ENCODE data around the gene ITGAD.

ITGAD gene

GRCh38 chr16:31371619-31372484 is 21.3 kb upstream of the ITGAD start:
- H3K9me3 ChIP-seq (ENCODE audit: control insufficient read depth, insufficient read depth, low read length) = no peaks in the 10 kb centered on the region
- H3K27me3 ChIP-seq (ENCODE audit: control insufficient read depth, insufficient read depth, low read length) = no peaks in the 10 kb centered on the region
- no peak overlapping the region for H3K4me3 ChIP-seq (ENCODE audit: low read depth, low read length)
- H3K9ac ChIP-seq (ENCODE audit: low read depth, low read length) = no peak overlapping the region
- no peaks in the 10 kb centered on the region for H3K36me3 ChIP-seq (ENCODE audit: control insufficient read depth, insufficient read depth, low read length)
- no peaks in the 10 kb centered on the region for H3K4me1 ChIP-seq (ENCODE audit: control insufficient read depth, insufficient read depth, low read length)

DNA sequence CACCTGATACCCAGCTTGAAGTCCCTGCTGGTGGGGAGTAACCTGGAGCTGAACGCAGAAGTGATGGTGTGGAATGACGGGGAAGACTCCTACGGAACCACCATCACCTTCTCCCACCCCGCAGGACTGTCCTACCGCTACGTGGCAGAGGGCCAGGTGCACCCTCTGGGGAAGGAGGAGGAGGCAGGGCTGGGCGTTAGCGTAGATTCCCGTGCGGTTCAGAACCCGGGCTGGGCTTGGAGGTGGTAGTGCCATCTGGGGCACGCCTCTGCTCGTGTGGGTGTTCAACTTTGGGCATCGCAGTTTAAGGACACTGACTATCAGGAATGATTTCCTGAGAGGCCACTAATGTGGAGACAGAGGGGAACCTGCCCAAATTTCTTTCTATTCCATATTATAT is 19.9 kb upstream of the ITGAD start:
- no peaks in the 10 kb centered on the region for H3K9me3 ChIP-seq (ENCODE audit: control insufficient read depth, insufficient read depth, low read length)
- no peaks in the 10 kb centered on the region for H3K4me1 ChIP-seq (ENCODE audit: control insufficient read depth, insufficient read depth, low read length)
- no peak overlapping the region for H3K4me3 ChIP-seq (ENCODE audit: low read depth, low read length)
- no peaks in the 10 kb centered on the region for H3K27me3 ChIP-seq (ENCODE audit: control insufficient read depth, insufficient read depth, low read length)
- H3K36me3 ChIP-seq (ENCODE audit: control insufficient read depth, insufficient read depth, low read length) = no peaks in the 10 kb centered on the region
- H3K9ac ChIP-seq (ENCODE audit: low read depth, low read length) = no peak overlapping the region

DNA sequence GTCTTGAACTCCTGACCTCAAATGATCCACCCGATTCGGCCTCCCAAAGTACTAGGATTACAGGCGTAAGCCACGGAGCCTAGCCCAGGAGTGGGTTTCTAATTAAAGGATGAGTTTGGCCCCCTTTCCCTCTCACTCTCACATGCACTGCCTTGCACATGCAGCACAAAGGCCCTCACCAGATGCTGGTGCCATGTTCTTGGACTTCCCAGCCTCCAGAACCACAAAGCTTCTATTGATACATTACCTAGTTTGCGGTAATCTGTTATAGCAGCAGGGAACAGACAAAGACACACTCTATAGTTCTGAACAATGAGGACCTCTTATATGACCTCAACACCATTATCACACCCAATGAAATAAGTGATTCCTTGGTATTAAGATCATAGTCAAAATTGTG is 17.9 kb upstream of the ITGAD start:
- H3K4me3 ChIP-seq (ENCODE audit: low read depth, low read length) = no peak overlapping the region
- no peaks in the 10 kb centered on the region for H3K36me3 ChIP-seq (ENCODE audit: control insufficient read depth, insufficient read depth, low read length)
- no peak overlapping the region for H3K9ac ChIP-seq (ENCODE audit: low read depth, low read length)
- H3K4me1 ChIP-seq (ENCODE audit: control insufficient read depth, insufficient read depth, low read length) = no peaks in the 10 kb centered on the region
- no peaks in the 10 kb centered on the region for H3K9me3 ChIP-seq (ENCODE audit: control insufficient read depth, insufficient read depth, low read length)
- H3K27me3 ChIP-seq (ENCODE audit: control insufficient read depth, insufficient read depth, low read length) = no peaks in the 10 kb centered on the region

DNA sequence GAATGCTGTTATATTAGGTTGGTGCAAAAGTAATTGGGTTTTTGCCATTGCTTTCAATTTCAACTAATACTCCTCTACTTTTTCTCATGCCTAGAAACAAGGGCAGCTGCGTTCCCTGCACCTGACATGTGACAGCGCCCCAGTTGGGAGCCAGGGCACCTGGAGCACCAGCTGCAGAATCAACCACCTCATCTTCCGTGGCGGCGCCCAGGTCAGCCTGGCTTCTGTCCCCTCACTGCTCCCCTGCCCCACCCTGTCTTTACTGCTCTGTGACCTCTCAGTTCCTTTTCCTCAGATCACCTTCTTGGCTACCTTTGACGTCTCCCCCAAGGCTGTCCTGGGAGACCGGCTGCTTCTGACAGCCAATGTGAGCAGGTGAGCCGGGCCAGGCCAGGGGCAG is 16.4 kb upstream of the ITGAD start:
- Histone ChIP-seq H3K36me3 (ENCODE audit: control insufficient read depth, insufficient read depth, low read length) (no peaks in the 10 kb centered on the region), H3K9me3 (ENCODE audit: control insufficient read depth, insufficient read depth, low read length) (no peaks in the 10 kb centered on the region), H3K27me3 (ENCODE audit: control insufficient read depth, insufficient read depth, low read length) (no peaks in the 10 kb centered on the region), H3K4me3 (ENCODE audit: low read depth, low read length) (no peak overlapping the region), H3K4me1 (ENCODE audit: control insufficient read depth, insufficient read depth, low read length) (no peaks in the 10 kb centered on the region), H3K9ac (ENCODE audit: low read depth, low read length) (no peak overlapping the region)

GRCh38 chr16:31377210-31377903 is 15.8 kb upstream of the ITGAD start:
- Histone ChIP-seq H3K9ac (ENCODE audit: low read depth, low read length) (no peak overlapping the region), H3K4me1 (ENCODE audit: control insufficient read depth, insufficient read depth, low read length) (no peaks in the 10 kb centered on the region), H3K36me3 (ENCODE audit: control insufficient read depth, insufficient read depth, low read length) (no peaks in the 10 kb centered on the region), H3K4me3 (ENCODE audit: low read depth, low read length) (no peak overlapping the region), H3K27me3 (ENCODE audit: control insufficient read depth, insufficient read depth, low read length) (no peaks in the 10 kb centered on the region), H3K9me3 (ENCODE audit: control insufficient read depth, insufficient read depth, low read length) (no peaks in the 10 kb centered on the region)

GRCh38 chr16:31380201-31380600 is 12.9 kb upstream of the ITGAD start:
- H3K36me3 ChIP-seq (ENCODE audit: control insufficient read depth, insufficient read depth, low read length) = no peaks in the 10 kb centered on the region
- H3K27me3 ChIP-seq (ENCODE audit: control insufficient read depth, insufficient read depth, low read length) = no peaks in the 10 kb centered on the region
- no peak overlapping the region for H3K9ac ChIP-seq (ENCODE audit: low read depth, low read length)

GRCh38 chr16:31382485-31383161 is 10.5 kb upstream of the ITGAD start:
- H3K4me1 ChIP-seq (ENCODE audit: control insufficient read depth, insufficient read depth, low read length) = no peaks in the 10 kb centered on the region
- H3K9me3 ChIP-seq (ENCODE audit: control insufficient read depth, insufficient read depth, low read length) = no peaks in the 10 kb centered on the region
- H3K4me3 ChIP-seq (ENCODE audit: low read depth, low read length) = no peak overlapping the region
- no peak overlapping the region for H3K9ac ChIP-seq (ENCODE audit: low read depth, low read length)
- H3K27me3 ChIP-seq (ENCODE audit: control insufficient read depth, insufficient read depth, low read length) = no peaks in the 10 kb centered on the region
- no peaks in the 10 kb centered on the region for H3K36me3 ChIP-seq (ENCODE audit: control insufficient read depth, insufficient read depth, low read length)

More at GRCh38 chr16:31380201-31380600, 12.9 kb upstream of the ITGAD start:
- Histone ChIP-seq H3K9me3 (ENCODE audit: control insufficient read depth, insufficient read depth, low read length) (no peaks in the 10 kb centered on the region), H3K4me3 (ENCODE audit: low read depth, low read length) (no peak overlapping the region), H3K4me1 (ENCODE audit: control insufficient read depth, insufficient read depth, low read length) (no peaks in the 10 kb centered on the region)

GRCh38 chr16:31385680-31386079 is 7.5 kb upstream of the ITGAD start:
- Histone ChIP-seq H3K4me1 (ENCODE audit: control insufficient read depth, insufficient read depth, low read length) (no peaks in the 10 kb centered on the region), H3K36me3 (ENCODE audit: control insufficient read depth, insufficient read depth, low read length) (no peaks in the 10 kb centered on the region), H3K9me3 (ENCODE audit: control insufficient read depth, insufficient read depth, low read length) (no peaks in the 10 kb centered on the region), H3K4me3 (ENCODE audit: low read depth, low read length) (no peak overlapping the region), H3K27me3 (ENCODE audit: control insufficient read depth, insufficient read depth, low read length) (no peaks in the 10 kb centered on the region), H3K9ac (ENCODE audit: low read depth, low read length) (no peak overlapping the region)

DNA sequence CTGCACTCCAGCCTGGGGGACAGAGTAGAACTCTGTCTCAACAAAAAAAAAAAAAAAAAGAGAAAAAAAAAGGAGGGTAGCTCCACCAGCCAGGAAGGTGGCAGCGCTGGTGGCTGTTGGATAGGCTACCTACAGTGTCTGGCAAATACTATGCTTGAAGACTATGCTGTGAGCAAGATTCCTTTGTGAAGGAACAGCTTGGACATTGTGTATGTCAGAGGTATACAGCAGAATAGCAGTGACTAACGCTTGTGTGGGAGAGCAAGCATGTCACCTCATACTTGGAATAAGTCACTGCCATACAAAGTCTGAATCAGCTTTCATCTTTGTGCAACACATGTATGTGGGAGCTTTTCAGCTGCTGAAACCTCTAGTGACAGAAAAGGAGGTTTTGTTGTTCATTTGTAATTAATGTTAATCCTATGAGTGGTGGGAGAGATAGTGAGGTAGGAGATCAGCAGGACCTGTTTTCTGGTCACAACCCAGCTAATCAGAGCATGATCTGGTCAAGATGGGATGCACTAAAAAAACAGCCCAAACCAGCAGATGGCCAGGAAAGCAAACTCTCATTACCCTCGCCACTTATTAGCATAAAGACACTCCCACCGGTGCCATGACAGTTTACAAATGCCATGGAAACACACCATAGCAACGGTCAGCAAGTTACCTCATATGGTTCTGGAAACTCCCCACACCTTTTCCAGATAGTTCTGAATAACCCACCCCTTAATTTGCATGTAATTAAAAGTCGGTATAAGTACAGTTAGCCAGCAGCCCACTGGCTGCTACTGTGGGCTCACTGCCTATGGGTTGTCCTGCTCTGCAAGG is 6.8 kb upstream of the ITGAD start:
- Histone ChIP-seq H3K4me1 (ENCODE audit: control insufficient read depth, insufficient read depth, low read length) (no peaks in the 10 kb centered on the region), H3K27me3 (ENCODE audit: control insufficient read depth, insufficient read depth, low read length) (no peaks in the 10 kb centered on the region), H3K36me3 (ENCODE audit: control insufficient read depth, insufficient read depth, low read length) (no peaks in the 10 kb centered on the region), H3K4me3 (ENCODE audit: low read depth, low read length) (no peak overlapping the region), H3K9me3 (ENCODE audit: control insufficient read depth, insufficient read depth, low read length) (no peaks in the 10 kb centered on the region), H3K9ac (ENCODE audit: low read depth, low read length) (no peak overlapping the region)

DNA sequence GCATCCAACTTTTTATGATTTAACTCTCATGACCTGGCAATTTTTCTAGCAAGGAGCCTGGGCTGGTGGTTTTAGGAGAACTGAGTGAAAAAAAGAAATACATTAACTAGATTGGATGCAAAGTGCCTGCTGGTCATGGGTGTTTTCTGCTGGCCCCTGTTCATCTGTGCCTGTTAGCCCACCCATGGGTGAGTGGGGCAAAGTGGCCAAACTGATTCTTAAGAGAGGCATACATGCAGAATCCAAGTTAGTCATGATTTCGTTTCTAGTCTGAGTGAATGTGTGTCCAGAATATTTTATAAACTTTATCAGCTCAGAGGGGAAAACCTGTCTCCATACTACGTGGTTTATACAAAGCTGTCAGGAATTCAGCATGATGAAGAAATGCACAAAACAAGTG is 4.6 kb upstream of the ITGAD start:
- no peaks in the 10 kb centered on the region for H3K9me3 ChIP-seq (ENCODE audit: control insufficient read depth, insufficient read depth, low read length)
- H3K4me3 ChIP-seq (ENCODE audit: low read depth, low read length) = no peak overlapping the region
- H3K36me3 ChIP-seq (ENCODE audit: control insufficient read depth, insufficient read depth, low read length) = no peaks in the 10 kb centered on the region
- no peaks in the 10 kb centered on the region for H3K4me1 ChIP-seq (ENCODE audit: control insufficient read depth, insufficient read depth, low read length)
- no peaks in the 10 kb centered on the region for H3K27me3 ChIP-seq (ENCODE audit: control insufficient read depth, insufficient read depth, low read length)
- H3K9ac ChIP-seq (ENCODE audit: low read depth, low read length) = no peak overlapping the region

GRCh38 chr16:31390504-31391041 is 2.6 kb upstream of the ITGAD start:
- Histone ChIP-seq H3K36me3 (ENCODE audit: control insufficient read depth, insufficient read depth, low read length) (no peaks in the 10 kb centered on the region), H3K9ac (ENCODE audit: low read depth, low read length) (no peak overlapping the region), H3K27me3 (ENCODE audit: control insufficient read depth, insufficient read depth, low read length) (no peaks in the 10 kb centered on the region), H3K4me3 (ENCODE audit: low read depth, low read length) (no peak overlapping the region), H3K4me1 (ENCODE audit: control insufficient read depth, insufficient read depth, low read length) (no peaks in the 10 kb centered on the region), H3K9me3 (ENCODE audit: control insufficient read depth, insufficient read depth, low read length) (no peaks in the 10 kb centered on the region)
